GM10847 (cell line): Measurements from ENCODE around the gene DDX20.

Experiments used
- POLR2A ChIP-seq: IDR thresholded peaks from 2 replicates; pipeline ENCODE4 v1.6.1; 2011; ENCODE audit not compliant: insufficient read length; ENCODE audit errors: extremely low read depth

The DDX20 gene

GRCh38 chr1:111758373-111758772, 2.7 kb downstream of the DDX20 start:
- no peak for TF ChIP-seq POLR2A

DNA sequence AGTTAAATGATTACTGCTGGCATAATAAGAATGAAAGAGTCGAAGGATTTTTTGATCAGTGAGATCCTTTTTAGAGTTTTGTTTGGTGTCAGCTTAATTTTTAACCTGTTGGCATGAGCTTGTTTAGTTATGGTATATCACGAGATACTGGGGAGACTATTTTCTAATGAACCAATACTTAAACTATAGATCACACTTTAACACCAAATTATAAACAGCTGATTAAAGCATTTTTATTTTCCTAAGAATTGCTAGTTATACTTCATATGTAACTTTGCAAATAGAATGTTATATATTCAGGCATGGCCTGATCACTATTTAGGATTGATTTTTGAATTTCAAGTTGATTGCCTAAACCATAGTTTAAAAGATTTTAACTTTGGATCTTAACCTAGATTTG, 6.0 kb downstream of the DDX20 start:
- TF ChIP-seq POLR2A = no peak

DNA sequence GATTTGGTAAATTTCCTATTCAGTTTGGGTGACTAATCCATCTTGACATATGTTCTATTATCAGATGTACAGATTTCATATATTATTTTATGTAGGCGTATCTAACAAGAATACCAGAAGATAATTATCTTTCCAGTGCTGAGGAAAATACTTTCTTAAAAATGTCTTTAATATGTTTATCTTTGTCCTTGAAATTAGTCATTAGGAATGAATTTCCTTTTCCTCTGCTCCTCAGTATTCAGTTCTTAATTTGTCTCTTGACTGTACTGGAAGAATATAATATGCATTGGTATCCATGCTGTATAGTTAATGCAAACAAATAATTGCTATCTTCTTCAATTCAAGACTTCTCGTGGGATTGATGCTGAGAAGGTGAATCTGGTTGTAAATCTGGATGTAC, 6.6 kb downstream of the DDX20 start:
- TF ChIP-seq POLR2A = no peak

DNA sequence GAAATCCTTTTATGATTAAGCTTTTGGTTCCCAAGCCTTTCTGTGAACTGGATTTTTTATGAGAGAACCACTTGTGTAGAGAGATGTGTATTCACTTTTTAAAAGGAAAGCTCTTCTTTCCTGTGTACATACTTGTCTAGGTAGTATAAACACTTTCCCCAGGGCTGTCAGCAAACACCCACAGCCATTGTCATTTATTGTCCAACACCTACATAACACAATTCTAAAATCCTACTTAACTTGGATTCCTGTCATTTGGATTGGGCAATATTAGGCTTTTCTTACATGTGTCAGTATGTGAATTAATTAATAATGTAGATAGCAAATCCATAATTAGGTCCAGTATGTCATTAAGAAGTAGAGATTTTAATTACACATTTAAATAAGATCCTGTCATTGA, 12.3 kb downstream of the DDX20 start:
- TF ChIP-seq POLR2A = no peak

DNA sequence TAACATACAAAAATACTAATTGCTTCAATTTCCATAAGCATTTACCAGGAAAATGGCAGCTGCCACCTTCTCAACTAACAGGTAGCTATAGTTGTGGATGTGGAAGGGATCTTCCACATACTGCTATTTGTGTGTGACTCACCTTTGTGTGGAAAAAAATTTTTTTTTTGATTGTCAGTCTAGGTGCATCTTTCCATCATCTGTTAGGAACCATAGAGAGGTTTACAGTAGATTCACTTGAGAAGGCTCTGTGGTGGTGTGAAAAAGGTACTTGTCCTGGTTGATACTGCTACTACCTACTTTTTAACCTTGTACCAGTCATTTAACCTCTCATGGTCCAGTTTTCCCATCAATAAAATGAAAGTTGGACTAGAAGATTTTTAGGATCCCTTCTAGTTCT, 12.9 kb downstream of the DDX20 start:
- TF ChIP-seq POLR2A = no peak

DNA sequence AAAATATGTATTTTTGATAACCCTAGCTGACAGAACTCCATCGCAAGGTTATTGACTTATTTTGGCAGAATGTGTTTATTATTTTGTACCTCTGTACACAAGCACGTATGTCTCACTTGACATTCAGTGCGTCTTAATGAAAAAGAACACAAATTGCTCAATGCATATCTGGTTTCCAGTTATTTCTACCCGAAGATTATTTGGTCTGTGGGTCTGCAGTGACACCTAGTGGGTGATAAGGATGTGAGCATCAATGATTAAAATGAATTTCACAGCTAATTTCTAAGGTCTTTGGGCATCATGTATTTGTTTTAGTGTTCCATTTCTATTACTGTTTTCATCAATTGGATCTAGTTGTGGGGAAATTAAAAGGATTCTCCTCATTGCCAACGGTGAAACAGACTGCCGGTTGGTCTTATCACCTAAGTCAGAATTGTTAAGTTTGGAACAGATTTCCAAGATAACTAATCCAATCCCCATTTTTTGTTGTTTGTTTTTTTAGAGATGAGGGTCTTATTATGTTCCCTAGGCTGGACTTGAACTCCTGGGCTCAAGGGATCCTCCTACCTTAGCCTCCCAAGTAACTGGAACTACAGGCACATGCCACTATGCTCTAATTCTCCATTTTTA, 13.9 kb downstream of the DDX20 start:
- TF ChIP-seq POLR2A = no peak

DNA sequence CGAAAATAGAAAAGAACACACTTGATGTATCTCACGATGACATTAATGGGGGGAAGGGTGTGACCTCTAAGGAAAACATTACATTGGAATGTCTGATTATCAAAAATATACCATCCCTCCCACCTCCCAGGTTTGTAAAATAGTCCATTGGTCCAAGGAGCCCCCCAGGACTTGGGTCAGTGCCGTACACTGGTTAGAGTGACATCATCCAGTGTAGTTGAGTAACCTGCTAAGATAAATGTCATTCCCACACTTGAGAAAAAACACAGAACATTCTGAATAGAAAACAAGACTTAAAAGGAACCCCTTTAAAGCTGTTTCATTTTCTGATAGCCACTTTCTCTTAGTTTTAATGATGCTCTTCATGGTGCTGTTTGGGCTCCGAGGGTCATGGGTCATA, 15.2 kb downstream of the DDX20 start:
- TF ChIP-seq POLR2A = no peak

- no peak for TF ChIP-seq POLR2A
These were observed 20.3 kb downstream of the DDX20 start for GRCh38 chr1:111775966-111776365.

- no peak for TF ChIP-seq POLR2A
These were observed 20.7 kb downstream of the DDX20 start for GRCh38 chr1:111776391-111776790.

- no peak for TF ChIP-seq POLR2A
These were observed 21.2 kb downstream of the DDX20 start for GRCh38 chr1:111776861-111777260.

GRCh38 chr1:111777301-111777700, 21.6 kb downstream of the DDX20 start:
- no peak for TF ChIP-seq POLR2A

- no peak for TF ChIP-seq POLR2A
These were observed 22.4 kb downstream of the DDX20 start for GRCh38 chr1:111778066-111778465.

DNA sequence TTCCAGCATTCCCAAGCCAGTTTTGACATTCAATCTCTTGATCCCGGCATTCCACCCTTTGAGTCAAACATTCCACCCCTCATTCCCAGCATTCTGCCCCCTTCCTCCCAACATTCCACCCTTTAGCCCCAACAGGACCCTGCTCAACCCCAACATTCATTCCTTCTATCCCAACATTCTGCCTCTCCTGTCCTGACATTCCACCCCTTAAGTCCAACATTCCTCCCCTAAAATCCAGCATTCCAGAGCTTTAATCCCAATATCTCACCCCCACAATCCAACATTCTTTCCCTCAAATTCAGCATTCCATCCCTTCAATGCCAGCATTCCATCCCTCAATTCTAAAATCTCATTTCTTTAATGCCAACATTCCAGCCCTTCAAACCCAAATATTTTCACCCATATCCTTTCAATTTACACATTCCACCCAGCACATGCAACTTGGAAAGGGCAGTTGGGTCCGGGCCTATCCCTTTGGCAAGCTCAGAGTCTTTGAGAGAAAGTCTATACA, 22.9 kb downstream of the DDX20 start:
- no peak for TF ChIP-seq POLR2A

DNA sequence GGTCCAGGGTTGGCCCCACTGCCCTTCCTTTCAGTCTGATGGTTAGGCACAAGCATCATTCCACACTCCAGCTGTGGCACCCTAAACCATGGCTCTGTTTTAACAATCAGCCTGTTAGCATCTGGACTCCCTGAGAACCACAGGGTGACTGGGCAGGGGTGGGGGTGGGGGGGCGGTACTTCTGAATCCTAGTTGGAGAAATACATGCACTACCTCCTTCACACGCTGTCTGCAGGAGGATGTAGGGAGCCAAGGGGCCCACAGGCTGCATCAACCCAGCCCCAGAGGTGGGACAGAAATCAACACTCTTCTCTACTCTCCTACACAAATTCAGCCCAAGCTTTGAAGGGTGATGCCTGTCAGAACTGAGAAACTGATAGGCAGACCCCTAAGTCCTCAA, 23.8 kb downstream of the DDX20 start:
- TF ChIP-seq POLR2A = no peak

GRCh38 chr1:111784273-111784901, 28.7 kb downstream of the DDX20 start:
- TF ChIP-seq POLR2A = no peak

DNA sequence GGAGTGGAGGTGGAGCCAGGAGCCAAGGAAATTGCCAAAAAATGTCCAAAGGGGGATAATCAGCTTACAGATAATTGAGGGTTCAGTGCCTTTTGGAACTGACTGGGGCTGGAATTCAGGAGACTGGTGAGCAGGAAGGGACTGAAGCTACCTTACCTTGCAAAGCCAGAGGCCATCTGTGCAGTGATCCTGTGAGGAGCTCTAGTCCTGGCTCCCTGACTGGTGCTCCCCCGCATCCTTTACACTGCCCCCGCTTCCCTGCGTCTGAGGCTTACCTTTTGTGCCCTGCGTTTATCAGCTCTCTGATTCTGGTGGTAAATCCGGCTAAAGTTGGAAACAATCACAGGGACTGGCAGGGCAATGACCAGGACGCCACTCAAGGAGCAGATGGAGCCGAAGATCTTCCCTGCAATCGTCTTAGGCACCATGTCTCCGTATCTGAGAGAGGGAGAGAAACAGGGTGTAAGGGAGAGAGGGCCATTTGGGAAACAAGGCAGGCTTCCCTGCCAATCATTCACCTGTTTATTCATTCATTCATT, 31.0 kb downstream of the DDX20 start:
- no peak for TF ChIP-seq POLR2A

DNA sequence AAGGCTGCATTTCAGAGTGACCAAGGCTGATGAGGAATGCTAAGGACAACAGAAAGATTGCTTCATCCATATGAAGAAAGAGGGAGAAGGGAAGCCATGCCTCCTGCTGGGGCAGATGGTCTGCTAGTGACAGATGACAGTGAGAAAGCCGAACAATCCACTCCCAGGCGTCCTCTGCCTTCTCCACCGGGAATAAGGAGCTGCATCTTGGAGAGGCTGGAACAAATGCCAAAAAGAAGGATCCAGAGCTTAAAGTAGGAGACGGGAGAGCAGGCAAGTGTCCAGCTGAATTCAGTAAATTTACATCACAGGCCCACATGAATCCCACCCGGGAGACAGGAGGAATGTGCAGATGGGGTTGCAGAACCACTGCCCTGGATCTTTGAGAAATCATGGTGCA, 33.4 kb downstream of the DDX20 start:
- no peak for TF ChIP-seq POLR2A
